HepG2 (cell line): ENCODE measurements around the gene ASIC3. TPM values are rescaled to one million over a fixed set of nuclear protein-coding genes. Genes with fewer than 3 reads are reported as not detected.

Source experiments
- ADNP ChIP-seq: sonication (generic); formaldehyde crosslinking; IDR thresholded peaks from 2 replicates; pipeline ENCODE4 v1.4.0; 2020; ENCODE audit warnings: missing genetic modification reagents
- CBFB ChIP-seq: sonication (generic); formaldehyde crosslinking; IDR thresholded peaks from 2 replicates; pipeline ENCODE4 v1.4.0; 2020; ENCODE audit warnings: missing genetic modification reagents
- CENPT ChIP-seq: sonication (generic); formaldehyde crosslinking; IDR thresholded peaks from 2 replicates; pipeline ENCODE4 v1.8.0; 2022; ENCODE audit warnings: low read depth, mild to moderate bottlenecking, moderate library complexity, missing genetic modification reagents
- GPN1 ChIP-seq: sonication (generic); formaldehyde crosslinking; IDR thresholded peaks from 2 replicates; pipeline ENCODE4 v1.5.1; 2020; ENCODE audit warnings: missing genetic modification reagents, borderline replicate concordance
- HOXA3 ChIP-seq: sonication (generic); formaldehyde crosslinking; IDR thresholded peaks from 2 replicates; pipeline ENCODE4 v1.5.0; 2020; ENCODE audit warnings: missing genetic modification reagents
- IRF2 ChIP-seq: IDR thresholded peaks from 2 replicates; pipeline ENCODE4 v1.6.1; 2018; ENCODE audit warnings: missing genetic modification reagents, missing compliant biosample characterization
- SIN3A ChIP-seq: IDR thresholded peaks from 2 replicates; pipeline ENCODE4 v1.6.1; 2011; ENCODE audit warnings: low read depth, mild to moderate bottlenecking, control low read depth, low read length, borderline replicate concordance
- SKI ChIP-seq: fragments of 450-650 bp; IDR thresholded peaks from one replicate; pipeline ENCODE4 v1.6.1; 2018; ENCODE audit warnings: mild to moderate bottlenecking; ENCODE audit not compliant: partially characterized antibody
- SKIL ChIP-seq: sonication (generic); formaldehyde crosslinking; IDR thresholded peaks from 2 replicates; pipeline ENCODE4 v1.8.0; 2022; ENCODE audit warnings: missing genetic modification reagents, mild to moderate bottlenecking, moderate library complexity, borderline replicate concordance
- TCF12 ChIP-seq, 2 experiments: fragments of 450-650 bp in 1 of 2; sonication (generic) in 1 of 2; formaldehyde crosslinking in 1 of 2; IDR thresholded peaks; 2 replicates each; pipeline versions ENCODE4 v1.6.1 to v1.8.0; 2017 to 2022; ENCODE audit warnings: antibody characterized with exemption in 1 of 2, mild to moderate bottlenecking in 1 of 2, missing genetic modification reagents in 1 of 2, moderate library complexity in 1 of 2
- ZBTB14 ChIP-seq: sonication (generic); formaldehyde crosslinking; IDR thresholded peaks from 2 replicates; pipeline ENCODE4 v1.4.0; 2020; ENCODE audit warnings: missing genetic modification reagents
- ZBTB40 ChIP-seq, 2 experiments: fragments of 450-650 bp in 1 of 2; sonication (generic) in 1 of 2; formaldehyde crosslinking in 1 of 2; IDR thresholded peaks; 2 replicates each; pipeline versions ENCODE4 v1.6.1 to v1.8.0; 2016 to 2022; ENCODE audit warnings: antibody characterized with exemption in 1 of 2, mild to moderate bottlenecking in 1 of 2, missing genetic modification reagents in 1 of 2
- ZFY ChIP-seq: sonication (generic); formaldehyde crosslinking; IDR thresholded peaks from 2 replicates; pipeline ENCODE4 v1.4.0; 2020; ENCODE audit warnings: missing genetic modification reagents
- ZMAT3 ChIP-seq: sonication (generic); formaldehyde crosslinking; conservative IDR thresholded peaks from 2 replicates; pipeline ENCODE4 v1.7.0; 2021; ENCODE audit warnings: missing genetic modification reagents
- ZNF546 ChIP-seq: sonication (generic); formaldehyde crosslinking; conservative IDR thresholded peaks from 2 replicates; pipeline ENCODE4 v1.8.1; 2023; ENCODE audit warnings: mild to moderate bottlenecking, missing genetic modification reagents
- ZNF749 ChIP-seq: sonication (generic); formaldehyde crosslinking; IDR thresholded peaks from 2 replicates; pipeline ENCODE4 v1.8.0; 2022; ENCODE audit warnings: mild to moderate bottlenecking, missing genetic modification reagents, moderate library complexity, borderline replicate concordance
- polyA plus RNA-seq, 8 experiments: library from polyadenylated mRNA; depleted of rRNA in 3 of 8; stranded (reverse) in 7 of 8; unstranded in 1 of 8; fragments of >200 nt; fragmentation: Illumina TruSeq in 4 of 8; extraction: Trizol in 4 of 8; gene quantifications; 2 replicates each; pipeline versions ENCODE4 v1.2.1 to v1.2.3, GENCODE V29; 2011 to 2016; ENCODE audit warnings: low read depth in 4 of 8, missing spikeins in 1 of 8, mixed read lengths in 1 of 8; ENCODE audit not compliant: insufficient read depth in 1 of 8
- total RNA-seq, 5 experiments: library from RNA; depleted of rRNA; stranded (reverse); fragments of >200 nt; fragmentation: Illumina TruSeq; extraction: Trizol; gene quantifications; 2 replicates each; pipeline ENCODE4 v1.2.3, GENCODE V29; 2016; ENCODE audit warnings: low read depth in 1 of 5

Gene ASIC3
- total and polyA plus RNA-seq, 2 of the 13 experiments (the other 11 are each of a cell fraction or from before 2014, with no cell fraction given): 0.51 TPM; not detected in 1

- TF ChIP-seq ZBTB40 (IDR thresholded peaks at IDR 0.05) (no peak), ZBTB40 (CRISPR knock-in tag; IDR thresholded peaks at IDR 0.05) (no peak; the same call in 1 of the 2 replicates), SKI (no peak), TCF12 (IDR thresholded peaks at IDR 0.05) (no peak), TCF12 (CRISPR knock-in tag; IDR thresholded peaks at IDR 0.05) (no peak), HOXA3 (CRISPR knock-in tag) (no peak; the same call in none of the 2 replicates), ZNF749 (no peak), CENPT (CRISPR knock-in tag) (no peak), ZMAT3 (CRISPR knock-in tag) (no peak), SIN3A (no peak; the same call in 1 of the 2 replicates), ZNF546 (CRISPR knock-in tag) (no peak), IRF2 (CRISPR knock-in tag) (peak; percentile 55), CBFB (0 out of 2 replicates have a peak, but pooled peaks have one; percentile 9), GPN1 (CRISPR knock-in tag) (no peak), ZBTB14 (peak; percentile 30; the same call in 1 of the 2 replicates), ZFY (CRISPR knock-in tag) (peak; percentile 92), ADNP (0 out of 2 replicates have a peak, but pooled peaks have one; percentile 19), SKIL (CRISPR knock-in tag) (no peak)
Observed at GRCh38 chr7:151087245-151088018, 39.1 kb downstream of the ASIC3 start (continued).
